Fibroblast of skin of back (primary cell): ENCODE measurements around the gene APP.
"Not testable (repeated sequence)": the region's sequence is repeated elsewhere in the genome, so short reads cannot be mapped to it uniquely, and the experiment has no call there.

Experiments used
- DNase-seq: peaks from one replicate; pipeline ENCODE4 v3.0.0-alpha.2; 2013

The APP gene

DNA sequence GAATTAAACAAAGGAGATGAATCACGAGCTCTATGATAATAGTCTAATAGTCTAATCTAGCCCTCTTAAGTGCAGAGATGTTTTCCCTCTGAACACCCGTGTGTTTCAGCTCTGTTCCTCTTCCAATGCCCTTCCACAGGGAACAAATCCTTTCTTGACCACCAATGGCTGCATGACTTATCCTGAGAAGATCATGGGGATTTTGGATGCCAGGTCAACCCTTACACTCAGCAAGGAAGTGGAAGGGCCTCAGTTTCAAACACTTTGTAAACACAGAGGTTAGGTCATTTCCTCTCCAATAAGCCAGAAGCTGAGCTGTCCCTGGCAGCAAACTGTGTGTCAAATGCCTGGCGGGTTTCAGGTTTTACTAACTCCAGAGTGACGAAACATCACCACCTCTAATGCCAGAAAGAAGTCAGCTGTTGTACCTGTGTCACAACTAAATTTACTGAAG is 235.8 kb downstream of the APP start:
- DNase-seq = peak; percentile 62

DNA sequence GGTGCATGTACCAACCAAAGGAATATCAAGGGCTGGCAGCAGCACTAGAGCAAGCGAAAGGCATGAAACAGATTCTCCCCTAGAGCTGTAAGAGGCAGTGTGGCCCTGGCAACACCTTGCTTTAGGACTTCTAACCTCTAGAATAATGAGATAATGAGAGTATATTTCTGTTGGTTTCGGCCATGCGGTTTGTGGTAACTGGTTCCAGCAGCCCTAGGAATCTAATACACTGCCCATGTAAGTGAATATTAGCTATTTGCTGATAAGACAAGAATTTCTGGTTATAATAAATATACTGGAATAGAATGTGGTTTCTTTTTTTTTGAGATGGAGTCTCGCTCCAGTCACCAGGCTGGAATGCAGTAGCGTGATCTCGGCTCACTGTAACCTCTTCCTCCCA is 236.4 kb downstream of the APP start:
- DNase-seq = peak; percentile 20

DNA sequence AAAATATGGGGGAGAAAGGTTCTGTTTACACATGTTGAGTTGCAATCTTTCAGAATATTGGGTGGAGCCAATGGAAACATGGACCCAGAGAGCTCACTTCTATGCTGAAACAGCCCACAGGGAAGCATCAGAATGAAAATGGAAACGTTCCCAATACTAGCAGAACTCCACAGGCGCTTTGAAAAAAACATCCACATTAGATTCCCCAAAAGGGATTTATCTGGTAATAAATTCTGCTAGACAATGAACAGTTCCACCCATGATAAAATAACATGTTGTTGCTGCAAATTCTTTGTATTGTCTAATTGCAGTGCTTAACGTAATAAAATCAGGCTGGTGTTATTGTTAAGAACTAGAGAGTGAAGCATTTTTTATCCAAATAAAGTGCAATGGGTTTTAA is 238.8 kb downstream of the APP start:
- DNase-seq = no peak

DNA sequence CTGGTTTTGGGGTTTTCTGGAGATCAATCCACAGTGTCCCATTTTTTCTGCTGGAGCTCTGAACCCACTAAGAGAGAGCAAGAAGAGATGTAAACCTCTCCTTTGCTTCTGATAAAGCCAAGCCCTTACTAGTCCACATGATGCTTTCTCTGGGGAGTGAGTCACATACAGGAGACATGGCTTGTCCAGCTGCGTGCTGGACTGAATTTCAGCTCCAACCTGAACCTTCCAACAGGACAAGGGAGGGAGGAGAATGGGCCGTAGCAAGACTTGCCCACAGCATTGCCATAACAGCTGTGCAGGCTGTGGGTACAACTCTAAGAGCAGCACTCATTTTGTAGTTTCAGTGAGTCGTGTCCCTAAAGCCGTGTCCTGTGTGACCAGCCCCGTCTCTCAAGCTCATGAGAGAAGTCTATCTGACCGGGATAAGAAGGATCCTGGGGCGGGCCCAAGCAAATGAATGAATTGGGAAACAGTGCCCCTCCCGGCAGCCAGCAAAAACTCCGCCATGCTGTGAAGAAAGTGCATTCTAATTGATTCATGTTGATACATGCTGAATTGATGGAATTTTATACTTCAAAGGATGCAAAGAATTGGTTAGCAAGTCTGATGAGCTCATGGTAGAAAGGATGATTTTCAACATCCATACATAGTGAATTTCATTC is 240.6 kb downstream of the APP start:
- DNase-seq = no peak

DNA sequence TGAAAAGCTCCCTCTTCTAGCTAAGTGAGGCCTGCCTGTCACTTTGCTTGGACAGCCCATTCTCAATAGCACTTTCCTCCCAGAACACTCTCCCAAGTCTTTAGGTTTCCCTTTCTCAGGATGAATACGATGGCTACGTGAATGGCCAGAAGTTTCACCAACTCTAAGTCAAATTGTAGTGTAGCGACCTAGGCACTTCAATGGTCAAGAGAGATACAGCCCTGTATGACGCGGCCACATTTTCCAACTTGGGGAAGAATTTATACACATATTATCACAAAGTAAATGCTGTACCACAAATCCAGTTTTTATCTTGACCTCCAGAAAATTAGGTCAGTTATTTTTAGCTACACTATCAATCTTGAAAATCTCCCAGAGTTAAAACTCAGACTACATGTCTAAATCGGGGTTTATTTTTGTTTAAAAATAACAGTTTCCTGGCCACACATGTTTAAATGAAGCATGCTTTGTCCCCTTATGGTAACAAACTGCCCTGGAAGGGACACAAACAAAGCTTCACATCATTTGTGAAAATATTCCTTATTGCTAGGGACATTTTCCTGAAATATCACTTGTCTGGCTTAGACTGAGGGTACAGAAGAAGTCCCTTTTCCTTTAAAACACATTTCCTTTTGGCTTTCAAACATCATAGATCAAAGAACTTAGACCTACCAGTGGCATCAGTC is 243.2 kb downstream of the APP start:
- DNase-seq = no peak

DNA sequence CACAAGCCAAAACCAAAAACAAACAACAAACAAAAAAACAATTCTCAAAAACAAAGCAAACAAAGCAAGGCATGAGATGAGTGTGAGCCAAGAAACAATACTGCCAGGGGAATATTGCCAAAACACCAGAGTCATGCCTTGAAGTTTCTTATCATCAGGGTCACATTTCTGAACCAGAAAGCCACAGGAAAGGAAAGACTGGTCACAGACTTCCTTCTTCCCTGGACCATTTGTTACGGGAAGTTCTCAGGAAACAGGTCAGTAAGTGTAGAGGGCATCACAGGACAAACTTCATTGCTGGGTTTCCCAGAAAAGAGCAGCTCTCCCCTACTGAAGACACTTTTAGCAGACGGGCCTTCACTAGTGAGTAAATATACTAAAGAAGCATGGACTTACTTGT is 244.6 kb downstream of the APP start:
- DNase-seq = no peak

DNA sequence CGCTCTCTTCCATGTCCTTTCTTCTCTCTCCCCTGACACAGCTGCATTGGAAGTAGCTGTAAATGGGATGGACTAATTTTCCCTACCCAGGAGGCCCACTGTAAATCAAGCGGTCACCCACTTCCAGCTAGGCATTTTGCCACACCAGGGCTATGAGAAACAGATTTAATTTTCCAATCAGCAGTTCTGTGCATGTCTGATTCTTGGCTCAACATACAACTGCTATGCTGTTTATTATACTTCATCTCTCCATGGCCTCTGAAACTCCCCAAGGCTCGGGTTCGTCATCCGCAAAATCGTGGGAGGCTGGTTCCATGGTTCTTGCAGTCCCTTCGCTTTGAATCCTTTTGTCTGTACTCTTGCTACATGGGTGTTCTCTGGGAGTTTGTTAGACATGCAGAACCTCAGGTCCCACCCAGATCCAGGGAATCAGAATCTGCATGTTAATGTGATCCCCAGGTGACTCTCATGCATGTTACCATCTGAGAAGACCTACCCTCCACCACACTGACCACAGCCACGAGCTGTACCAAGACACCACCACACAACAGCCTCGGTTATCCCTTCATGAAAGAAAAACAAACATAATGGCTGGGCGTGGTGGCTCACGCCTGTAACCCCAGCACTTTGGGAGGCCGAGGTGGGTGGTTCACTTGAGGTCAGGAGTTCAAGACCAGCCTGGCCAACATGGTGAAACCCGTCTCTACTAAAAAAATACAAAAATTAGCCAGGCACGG is 245.3 kb downstream of the APP start:
- DNase-seq = no peak

DNA sequence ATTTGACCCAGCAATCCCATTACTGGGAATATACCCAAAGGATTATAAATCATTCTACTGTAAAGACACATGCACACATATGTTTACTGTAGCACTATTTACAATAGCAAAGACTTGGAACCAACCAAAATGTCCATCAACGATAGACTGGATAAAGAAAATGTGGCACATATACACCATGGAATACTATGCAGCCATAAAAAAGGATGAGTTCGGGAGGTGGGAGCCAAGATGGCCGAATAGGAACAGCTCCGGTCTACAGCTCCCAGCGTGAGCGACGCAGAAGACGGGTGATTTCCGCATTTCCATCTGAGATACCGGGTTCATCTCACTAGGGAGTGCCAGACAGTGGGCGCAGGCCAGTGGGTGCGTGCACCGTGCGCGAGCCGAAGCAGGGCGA is 252.4 kb downstream of the APP start:
- not testable (repeated sequence) for DNase-seq

DNA sequence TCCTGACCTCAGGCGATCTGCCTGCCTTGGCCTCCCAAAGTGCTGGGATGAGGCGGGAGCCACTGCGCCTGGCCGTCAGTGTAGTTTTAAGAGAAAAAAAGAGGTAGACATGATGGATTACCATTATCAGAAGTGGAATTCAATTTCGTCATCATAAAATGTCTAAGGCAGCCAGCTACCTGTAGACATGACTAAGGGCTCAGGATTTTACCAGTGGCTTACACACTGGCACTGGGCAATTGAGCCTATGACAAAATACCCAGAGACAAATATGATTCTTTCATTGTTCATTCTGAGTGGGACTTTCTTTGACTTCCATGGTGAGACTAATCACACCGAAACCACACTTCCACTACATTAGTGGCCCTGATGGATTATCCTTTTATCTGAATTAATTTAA is 254.3 kb downstream of the APP start:
- DNase-seq = no peak

DNA sequence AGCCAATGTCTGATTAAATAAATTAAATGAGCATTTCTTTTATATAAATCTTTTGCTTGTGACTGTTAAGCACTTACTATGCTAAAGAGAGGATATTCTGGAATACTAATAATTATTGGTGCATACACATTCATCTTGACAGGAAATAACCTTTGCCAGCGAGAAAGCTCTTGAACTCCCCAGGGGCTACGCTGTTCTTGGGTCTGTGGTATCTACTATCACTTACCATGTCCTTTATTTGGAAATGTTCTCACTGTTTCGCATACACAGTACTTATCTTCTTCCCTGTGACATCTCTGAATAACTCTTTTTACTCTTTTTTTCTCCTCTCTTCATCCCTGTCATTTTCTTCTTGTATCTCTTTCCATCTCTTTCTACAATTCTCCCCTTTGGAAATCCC is 257.1 kb downstream of the APP start:
- DNase-seq = no peak

DNA sequence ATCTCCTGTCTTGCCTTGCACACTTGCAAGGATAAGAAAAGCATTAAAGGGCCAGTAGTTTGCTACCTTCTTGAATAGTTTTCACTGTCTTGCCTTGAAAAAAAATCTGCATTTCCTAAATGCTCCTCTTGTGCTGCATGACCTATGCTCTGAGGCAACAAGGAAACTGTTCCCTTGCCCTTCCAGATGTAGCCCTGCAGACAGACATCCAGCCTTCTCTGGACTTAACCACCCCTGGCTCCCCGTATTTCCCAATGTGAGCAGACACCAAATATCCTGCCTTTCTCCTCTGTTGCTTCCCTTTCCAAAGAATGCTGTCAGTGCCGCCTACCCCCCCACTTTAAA is 258.2 kb downstream of the APP start:
- no peak for DNase-seq

DNA sequence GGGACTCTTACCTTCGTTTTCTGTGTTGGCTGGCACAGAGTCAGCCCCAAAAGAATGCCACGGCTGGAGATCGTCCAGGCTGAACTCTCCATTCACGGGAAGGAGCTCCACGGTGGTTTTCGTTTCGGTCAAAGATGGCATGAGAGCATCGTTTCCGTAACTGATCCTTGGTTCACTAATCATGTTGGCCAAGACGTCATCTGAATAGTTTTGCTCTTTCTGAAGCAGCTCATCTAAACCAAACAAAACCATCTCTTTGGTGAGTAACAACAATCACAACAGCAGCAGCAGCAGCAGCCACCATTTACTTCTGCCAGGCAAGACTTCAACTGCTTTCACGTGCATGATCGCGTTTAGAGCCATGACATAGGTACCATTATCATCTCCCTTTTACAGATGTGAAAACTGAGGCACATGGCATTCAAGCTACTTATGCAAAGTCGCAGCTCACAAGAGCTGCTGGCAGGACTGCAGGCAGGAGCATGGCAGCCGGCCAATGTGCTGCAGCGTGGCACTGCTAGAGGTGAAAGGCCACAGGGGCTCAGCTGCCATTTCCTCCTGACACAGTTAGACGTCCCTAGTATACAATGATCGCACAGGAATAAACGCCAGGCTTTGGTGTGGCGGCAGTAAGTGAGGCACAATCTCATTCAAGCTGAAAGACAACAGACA is 258.7 kb downstream of the APP start:
- DNase-seq = no peak

DNA sequence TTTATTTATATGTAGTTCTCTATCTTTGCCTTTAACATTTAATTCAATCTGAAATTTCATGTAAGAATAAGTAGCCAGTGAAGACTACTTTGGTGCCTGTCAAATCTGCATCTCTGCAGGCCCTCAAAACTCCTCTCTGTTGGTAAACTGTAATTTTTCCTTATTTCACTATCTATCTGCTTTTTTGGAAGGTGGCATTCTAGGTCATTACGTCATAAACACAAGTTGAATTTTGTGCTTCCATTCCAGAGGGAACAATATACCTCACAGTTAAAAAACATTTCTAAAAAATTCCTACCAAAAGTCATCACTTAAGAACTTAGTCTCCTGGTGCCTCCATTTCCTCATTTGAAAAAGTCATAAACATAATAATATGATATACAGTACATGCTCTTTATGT is 259.8 kb downstream of the APP start:
- DNase-seq = no peak

DNA sequence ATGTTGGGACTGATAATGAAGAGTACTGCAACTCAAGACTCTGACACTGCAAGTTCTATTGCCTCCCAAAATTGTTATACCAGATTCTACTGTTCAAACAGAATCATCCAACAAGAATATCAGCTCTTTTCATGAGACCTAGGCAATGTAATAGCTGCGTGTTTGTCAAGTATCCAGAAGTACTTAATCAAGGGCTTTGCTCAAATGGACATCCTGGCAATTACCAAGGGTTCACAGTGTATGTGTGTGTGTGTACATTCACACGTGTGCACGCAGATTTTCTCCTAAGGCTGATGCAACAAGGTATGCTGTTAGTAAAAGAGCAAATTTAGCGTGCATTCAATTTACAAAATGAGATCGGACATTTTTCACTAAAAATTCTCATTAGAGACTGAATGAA is 261.2 kb downstream of the APP start:
- DNase-seq = no peak

DNA sequence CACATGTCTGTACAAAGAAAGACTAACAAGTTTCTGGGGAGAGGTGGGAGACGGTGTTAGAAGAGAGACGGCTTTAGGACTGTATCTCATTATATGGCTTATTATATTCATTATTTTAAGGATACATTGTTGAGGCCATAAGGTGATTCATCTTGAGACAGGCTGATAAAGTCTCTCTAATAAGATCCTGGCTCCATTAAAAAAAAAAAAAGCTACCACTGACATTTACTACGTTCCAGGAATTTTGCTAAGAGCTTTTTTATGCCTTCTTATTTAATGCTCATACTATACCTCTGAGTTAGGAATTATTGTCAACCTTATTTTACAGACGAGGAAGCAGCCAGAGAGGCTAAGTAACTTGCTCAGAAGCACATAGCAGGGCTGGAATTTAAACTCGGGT is 262.1 kb downstream of the APP start:
- DNase-seq = no peak

DNA sequence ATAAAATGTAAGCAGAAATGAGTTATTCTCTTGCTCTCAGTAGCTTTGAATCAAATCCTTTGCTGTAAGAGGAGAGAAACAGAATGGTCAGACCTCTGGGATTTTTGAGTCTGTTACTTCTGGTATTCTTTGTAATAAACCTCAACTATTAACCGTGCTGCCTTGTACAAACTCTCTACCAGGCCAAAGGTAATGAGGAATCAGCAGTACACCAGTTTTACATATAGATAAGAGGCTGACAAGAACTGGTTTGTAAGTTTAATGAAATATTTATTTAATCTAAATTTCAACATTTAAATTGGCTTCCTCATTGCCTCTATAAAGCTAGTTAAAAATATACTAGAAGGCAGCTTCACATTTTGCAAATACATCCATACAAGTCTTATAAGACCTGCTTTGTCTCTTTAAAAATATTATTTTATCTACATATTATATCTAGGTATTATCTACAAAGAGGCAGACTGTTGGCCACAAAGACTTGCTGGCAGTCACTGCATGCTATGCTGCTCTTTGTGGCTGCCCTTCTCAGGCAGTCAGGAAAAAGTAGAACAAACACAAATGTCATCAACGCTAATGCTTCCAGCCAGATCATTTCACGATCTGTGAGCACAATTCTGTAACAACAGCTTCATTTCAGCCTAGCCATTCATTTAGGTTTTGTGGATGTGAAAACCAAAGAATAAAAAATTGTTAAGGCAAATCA is 262.8 kb downstream of the APP start:
- no peak for DNase-seq

DNA sequence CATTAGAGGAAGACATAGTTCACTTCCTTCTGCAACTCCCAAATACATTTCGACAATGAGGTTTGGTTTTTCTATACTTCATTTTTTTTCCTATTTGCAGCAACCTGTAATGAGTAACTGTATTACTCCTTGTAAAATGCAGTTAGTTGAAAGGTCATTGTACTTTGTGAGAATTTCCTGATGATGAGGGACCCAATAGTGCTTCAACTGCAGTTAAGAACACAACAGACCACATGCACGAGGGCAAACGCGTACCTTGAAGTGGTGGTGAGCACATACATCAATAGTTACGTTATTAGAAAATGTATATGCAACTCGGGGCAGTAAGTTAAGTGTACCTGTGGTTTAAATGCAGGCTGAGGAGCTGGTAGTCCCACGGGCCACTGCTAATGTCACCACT is 264.0 kb downstream of the APP start:
- no peak for DNase-seq

DNA sequence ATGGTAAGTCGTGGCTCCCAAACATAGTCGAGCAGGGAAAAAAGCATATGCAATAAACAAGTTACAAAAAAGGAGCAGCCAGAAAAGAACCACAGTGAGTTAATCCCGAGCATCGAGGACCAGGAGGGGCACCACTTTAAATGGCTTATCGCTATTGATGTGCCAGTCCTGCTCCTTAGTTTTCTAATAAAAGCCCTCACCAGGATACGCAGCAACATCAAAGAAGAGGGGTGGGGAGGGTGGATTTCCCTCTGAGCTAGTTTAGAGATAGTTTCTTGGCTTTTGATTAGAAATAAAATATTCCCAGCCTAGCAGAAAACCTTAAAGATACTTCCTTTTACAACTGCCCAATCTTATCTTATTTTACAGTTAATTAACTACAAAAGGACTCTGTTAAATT is 265.4 kb downstream of the APP start:
- no peak for DNase-seq

DNA sequence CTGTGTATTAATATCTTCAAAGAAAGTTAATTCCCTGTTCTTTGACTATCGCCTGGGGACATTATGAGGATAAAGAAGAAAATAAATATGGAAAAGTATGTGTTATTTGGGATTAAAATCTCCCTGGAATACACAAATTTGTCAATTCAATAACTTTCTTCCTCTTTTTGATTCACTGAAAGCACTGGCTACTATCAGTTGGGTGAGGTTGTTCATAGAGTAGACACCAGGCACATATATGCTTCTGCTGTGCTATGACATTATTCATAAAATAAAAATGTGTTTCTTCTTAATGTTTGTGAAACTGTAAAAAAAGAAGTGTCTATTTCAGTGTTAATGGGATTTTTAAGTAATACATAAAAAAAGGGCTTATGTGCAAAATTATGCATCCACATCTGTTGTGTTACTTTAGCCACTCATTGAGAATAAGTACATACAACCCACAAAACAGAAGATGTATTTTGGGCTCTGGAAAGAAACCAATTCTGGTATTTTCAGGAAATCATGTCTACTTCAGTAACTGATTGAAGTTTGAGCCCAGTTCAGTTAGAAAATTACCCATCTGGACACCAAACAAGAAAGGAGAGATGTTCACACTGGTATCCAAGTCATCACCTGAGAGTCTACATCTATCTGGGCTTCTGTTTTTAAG is 266.4 kb downstream of the APP start:
- DNase-seq = no peak

DNA sequence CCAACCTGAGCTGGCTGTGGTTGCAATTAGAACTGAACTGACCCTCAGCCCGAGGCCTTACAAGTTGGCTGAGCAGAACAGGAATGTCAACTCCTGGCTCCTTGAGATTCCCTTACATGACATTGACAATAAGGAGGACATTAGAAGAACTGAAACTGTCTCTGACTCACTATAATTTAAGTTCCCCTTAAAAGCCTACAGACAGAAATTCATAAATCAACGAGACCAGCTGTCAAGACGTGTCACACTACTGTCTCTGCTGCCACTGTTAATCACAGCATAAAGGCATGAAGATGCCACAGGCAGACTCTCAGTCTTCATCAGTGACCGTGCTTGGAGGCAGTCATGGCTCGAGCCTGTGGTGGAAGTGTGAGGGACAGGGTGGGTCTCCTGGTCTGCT is 267.0 kb downstream of the APP start:
- no peak for DNase-seq

DNA sequence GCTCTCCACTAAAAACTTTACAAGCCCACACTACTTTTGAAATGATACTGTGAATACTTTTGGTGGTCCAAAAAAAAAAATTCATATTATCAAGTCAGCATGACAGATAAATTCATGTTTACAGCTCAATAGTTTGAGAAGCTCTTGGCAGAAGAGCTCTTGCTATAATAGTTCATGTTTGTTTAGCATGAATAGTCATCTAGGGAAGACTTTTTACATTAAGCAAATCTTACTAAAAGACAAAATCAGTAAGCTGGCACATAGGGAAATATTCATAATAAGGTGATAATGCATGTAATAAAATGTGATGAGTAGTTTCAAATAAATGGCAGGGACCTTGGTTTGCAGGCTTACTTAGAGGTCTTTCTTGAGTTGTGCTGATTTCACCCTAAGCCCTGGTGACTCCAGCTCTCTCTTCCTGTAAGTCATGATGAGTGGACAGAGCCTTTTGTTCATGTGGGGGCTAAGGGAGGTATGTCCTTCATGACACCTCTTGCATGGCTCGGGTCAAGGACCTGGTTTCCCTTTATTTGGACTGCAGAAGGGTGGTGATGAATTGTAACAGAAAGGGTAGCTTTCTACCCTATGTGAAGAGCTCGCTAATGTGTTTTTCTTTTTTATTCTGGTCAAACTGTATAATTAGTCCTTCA is 269.1 kb downstream of the APP start:
- DNase-seq = no peak

DNA sequence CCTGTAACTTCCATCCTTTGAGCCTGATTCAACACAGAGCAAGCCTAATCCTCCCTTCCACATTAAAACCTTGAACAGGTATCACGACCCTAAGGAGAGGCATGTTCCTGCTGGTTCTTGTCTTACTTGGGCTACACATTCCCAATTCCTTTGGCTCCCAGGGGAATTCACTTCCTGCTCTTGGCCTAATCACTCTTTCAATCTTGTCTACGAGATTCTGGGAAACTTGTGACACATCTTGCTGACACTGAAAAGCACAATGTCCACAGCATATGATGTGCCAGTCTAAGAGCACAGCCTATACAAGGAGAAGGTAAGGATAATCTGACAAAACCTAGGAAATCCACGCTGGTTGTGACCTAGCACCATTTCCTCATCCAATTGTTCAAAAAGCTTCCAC is 271.9 kb downstream of the APP start:
- peak; percentile 70 for DNase-seq
